NCI-H345 (cell line): ENCODE measurements around the gene PAK1.
"Not testable (repeated sequence)": the region's sequence is repeated elsewhere in the genome, so short reads cannot be mapped to it uniquely, and the experiment has no call there.

Experiments
- DNase-seq: peaks from one replicate; lab custom pipeline; 2025; lab: John Stamatoyannopoulos, UW

Gene PAK1

GRCh38 chr11:77402218-77402556, 71.7 kb downstream of the PAK1 start:
- DNase-seq, result no peak

- no peak for DNase-seq
These were observed 72.2 kb downstream of the PAK1 start for GRCh38 chr11:77401486-77402217.

GRCh38 chr11:77400775-77401449, 73.0 kb downstream of the PAK1 start:
- DNase-seq, result no peak

GRCh38 chr11:77400271-77400670, 73.6 kb downstream of the PAK1 start:
- DNase-seq, result no peak

GRCh38 chr11:77397631-77398030, 76.3 kb downstream of the PAK1 start:
- no peak for DNase-seq

- DNase-seq, result no peak
These were observed 77.0 kb downstream of the PAK1 start for GRCh38 chr11:77396911-77397310.

- no peak for DNase-seq
These were observed 77.6 kb downstream of the PAK1 start for GRCh38 chr11:77396305-77396704.

GRCh38 chr11:77395460-77396173, 78.3 kb downstream of the PAK1 start:
- no peak for DNase-seq

GRCh38 chr11:77392842-77393241, 81.1 kb downstream of the PAK1 start:
- no peak for DNase-seq

- no peak for DNase-seq
These were observed 86.2 kb downstream of the PAK1 start for GRCh38 chr11:77387701-77388100.

- no peak for DNase-seq
These were observed 87.7 kb downstream of the PAK1 start for GRCh38 chr11:77386178-77386577.

- not testable (repeated sequence) for DNase-seq
These were observed 88.6 kb downstream of the PAK1 start for GRCh38 chr11:77385255-77385771.

- no peak for DNase-seq
These were observed 89.3 kb downstream of the PAK1 start for GRCh38 chr11:77384571-77384970.

GRCh38 chr11:77383349-77383748, 90.5 kb downstream of the PAK1 start:
- not testable (repeated sequence) for DNase-seq

GRCh38 chr11:77381729-77382665, 91.9 kb downstream of the PAK1 start:
- DNase-seq, result no peak

- DNase-seq, result no peak
These were observed 94.0 kb downstream of the PAK1 start for GRCh38 chr11:77379934-77380333.

GRCh38 chr11:77379253-77379652, 94.6 kb downstream of the PAK1 start:
- no peak for DNase-seq

GRCh38 chr11:77377734-77378133, 96.2 kb downstream of the PAK1 start:
- DNase-seq, result no peak

GRCh38 chr11:77375107-77375506, 98.8 kb downstream of the PAK1 start:
- no peak for DNase-seq

- DNase-seq, result no peak
These were observed 99.3 kb downstream of the PAK1 start for GRCh38 chr11:77374611-77375031.

GRCh38 chr11:77374108-77374507, 99.8 kb downstream of the PAK1 start:
- DNase-seq, result no peak

- DNase-seq, result no peak
These were observed 101.2 kb downstream of the PAK1 start for GRCh38 chr11:77372726-77373125.
